Activated T-cell treated with anti-CD3 and anti-CD28 coated beads for 4 hours (primary cell): ENCODE data around the gene APP.

ENCODE experiments used
- DNase-seq: peaks from one replicate; pipeline ENCODE4 v3.0.0-alpha.2; 2020

The APP gene

GRCh38 chr21:26125433-26126167 is 45.0 kb downstream of the APP start:
- no peak for DNase-seq

GRCh38 chr21:26124896-26125295 is 45.7 kb downstream of the APP start:
- no peak for DNase-seq

- no peak for DNase-seq
Observed at GRCh38 chr21:26124421-26124833, 46.1 kb downstream of the APP start.

DNA sequence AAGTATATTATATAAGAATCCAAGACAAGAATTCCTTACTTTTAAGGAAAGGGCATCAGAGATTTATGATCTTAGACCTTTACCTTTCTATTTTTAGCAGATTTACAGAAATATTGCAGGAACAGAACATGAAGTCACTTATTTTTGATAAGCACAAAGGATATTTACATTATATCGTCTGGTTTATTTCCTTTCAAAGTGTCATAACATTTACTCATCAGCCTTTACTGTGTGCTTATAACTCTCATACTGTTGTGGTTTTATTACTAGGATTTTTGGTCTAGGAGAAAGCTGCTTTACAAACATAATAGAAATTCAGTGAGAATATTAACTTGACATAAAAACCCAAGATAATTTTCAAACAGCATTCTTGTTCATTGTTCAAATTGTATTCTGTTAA is 47.6 kb downstream of the APP start:
- DNase-seq, result no peak

DNA sequence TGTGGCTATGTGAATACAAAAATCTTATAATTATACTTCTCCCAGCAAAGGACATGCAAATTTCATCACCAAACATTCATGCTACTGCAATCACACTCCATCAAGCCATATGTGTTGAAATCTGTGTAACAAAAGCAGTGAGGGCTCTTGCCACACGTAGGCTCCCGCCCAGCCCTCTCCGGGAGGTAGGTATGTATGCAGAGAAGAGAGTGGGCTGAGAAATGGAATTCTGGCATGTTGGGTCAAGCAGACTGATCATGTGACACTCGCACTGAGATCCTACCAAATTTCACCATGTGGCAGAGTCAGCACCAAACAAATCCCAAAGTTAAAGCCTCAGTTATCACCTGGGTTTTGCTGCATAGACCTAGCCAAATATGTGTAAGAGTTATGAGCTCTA is 49.7 kb downstream of the APP start:
- DNase-seq, result no peak

DNA sequence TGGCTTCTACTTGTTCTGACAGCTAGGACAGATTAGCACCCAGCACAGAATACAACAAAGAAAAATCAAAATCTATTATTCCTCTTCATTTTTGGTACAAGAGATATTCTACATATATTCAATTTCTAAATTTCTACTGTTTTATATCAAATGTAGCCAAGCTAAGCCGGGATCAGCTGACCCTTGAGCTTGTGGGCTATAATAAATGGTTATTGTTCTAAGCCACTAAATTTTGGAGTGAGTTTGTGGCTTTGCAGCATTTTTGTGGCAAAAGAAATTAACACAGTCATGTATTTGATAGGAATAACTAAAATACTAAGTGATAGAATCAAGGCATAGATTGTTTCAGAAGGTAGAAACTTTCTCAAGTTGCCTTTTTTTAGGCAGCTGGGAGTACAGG is 50.7 kb downstream of the APP start:
- no peak for DNase-seq

DNA sequence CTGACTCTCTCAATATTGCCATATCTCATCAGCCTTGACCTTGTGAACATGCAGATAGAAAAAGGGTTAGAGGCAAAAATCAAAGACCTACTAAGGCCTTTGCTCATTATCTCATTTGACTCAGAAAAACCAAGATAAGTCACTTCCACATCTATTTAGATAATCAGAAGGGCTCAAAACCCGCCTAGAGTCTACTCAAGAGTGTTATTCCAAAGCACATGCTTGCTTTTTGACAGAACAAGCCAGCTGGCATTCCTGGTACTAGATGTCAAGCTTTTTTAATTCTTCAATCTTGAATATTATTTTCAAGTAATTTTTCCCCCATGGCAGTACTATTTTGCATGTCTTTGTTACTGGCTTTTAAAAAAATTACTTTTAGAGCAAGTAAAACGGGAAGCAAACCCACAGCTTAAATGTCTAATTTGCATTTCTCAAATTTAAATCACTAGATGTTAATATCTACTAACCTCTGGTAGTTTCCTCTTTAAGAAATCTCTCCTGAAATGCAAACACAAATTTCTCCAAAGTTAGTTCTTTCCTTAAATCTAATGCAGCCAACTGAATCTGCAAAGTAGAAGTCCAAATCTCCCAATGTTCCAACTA is 51.5 kb downstream of the APP start:
- DNase-seq, result no peak

DNA sequence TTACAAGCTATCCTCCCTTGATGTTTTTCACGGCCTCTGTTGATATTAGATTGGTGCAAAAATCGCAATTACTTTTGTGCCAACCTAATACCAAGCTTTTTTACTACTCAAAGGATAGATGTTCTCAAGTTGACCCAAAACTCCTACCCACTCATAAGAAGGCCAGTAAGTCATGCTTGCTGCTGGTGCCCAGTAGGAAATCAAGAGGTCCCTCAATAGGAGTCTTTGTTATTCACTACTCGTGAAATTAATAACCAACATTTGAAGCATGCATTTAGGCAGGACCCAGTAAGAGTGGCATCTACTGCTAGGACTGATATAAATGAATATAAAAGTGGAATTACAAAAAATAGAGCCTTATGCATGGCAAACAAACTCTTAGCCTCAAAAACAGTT is 52.6 kb downstream of the APP start:
- DNase-seq, result no peak

DNA sequence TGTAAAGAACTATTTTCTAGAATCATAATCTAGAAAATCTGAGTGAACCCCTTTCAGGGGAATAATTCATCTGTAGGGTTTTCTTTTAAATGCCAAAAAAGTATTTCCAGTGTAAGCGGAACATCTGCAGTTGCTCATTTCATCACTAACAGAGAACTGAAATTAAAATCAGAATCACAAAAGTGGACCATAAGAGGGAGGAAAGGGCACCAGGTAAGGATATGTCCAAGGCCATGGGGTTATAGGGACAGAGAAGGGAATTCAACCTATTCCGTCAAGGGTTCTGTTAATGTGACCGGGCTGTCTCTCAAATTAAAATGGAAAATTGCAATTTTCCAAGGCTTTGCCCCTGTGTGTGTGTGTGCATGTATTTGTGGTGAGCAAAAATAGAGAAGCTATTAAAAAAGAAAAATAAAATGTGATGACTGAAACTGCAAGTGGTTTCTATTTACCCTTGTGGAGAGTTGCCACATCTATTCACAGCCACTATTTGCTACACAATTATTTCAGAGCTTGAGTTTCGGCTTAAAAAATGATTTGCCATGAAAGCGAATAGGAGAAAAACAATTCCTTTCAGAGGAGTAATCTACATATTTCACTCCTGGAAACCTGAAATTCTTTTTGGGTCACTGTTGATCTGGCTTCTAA is 53.1 kb downstream of the APP start:
- no peak for DNase-seq

DNA sequence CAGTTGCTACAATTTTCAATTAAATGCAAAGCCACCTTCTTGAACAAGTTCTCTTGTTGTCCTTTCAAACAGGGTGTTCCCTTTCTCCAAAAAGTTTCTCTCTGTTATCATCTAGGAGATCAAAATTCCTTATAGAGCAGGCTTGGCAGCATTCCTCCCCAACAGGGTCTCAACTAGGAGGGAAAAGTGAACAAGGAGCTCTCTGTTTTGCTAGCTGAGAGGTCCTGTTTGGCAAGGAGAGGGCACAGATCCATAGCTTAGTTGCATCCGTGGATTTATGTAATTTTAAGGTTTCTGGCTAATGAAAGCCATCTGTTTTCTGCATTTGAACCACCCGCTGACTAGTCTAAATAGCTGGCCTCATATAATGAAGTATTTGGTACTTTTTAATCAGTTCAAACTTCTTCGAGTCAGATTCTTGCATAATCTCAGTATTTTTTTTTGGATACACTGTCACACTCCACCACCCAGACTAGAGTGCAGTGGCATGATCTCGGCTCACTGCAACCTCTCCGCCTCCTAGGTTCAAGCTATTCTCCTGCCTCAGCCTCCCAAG is 54.0 kb downstream of the APP start:
- DNase-seq, result no peak

GRCh38 chr21:26115899-26116298 is 54.7 kb downstream of the APP start:
- no peak for DNase-seq

DNA sequence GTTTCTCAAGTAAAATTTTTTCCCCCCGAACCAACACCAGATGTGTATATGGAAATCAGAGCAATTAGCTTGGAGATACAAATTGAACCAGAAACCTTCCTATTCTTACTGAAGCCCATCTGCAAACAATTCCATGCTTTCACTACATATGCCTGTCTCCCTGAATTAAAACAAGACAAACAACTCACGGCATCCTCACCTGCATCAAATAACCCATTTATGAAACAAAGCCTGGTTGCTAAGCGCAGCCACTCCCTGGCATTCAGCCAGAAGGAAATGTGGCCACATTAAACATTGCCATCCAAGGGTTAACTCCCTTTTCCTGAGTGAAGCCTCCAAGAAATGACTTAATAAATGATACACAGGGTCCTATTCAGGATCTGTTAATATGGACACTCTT is 55.3 kb downstream of the APP start:
- DNase-seq, result no peak

DNA sequence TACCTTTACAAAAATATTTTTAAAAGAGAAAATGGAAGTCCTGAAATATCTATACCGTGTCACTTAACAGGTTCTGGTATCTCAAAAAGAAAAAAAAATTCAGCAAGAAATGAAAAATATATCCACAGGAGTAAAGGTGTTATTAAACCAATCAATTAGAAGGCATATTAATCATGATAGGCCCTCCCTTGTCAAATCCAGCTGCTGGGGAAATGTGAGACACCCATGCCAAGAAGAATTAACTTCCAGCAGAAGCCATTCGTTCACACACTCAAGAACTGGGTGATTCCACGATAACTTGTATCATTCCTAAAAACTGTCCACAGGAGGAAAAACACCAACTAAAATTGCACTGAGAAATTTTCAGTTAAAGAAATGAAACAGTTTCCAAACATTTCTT is 57.6 kb downstream of the APP start:
- DNase-seq, result no peak

- DNase-seq, result no peak
Observed at GRCh38 chr21:26112127-26112742, 58.3 kb downstream of the APP start.

DNA sequence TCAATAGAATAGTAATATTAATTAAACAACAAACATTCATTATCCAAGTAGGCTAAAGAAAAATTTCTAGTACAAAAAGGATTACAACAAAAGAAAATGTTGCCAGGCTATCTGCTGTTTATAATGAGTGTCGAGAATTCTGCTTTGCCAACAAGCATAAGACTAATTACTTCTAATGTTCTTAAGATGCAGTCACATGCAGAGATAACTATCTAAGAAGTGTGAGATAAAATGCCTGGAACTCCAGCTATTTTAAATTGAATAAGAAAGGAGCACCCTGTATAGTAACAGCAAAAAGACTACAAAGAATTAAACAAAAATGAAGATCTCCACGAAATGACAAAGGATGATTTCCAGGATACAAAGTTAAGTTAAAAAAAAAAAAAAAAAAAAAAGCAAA is 59.9 kb downstream of the APP start:
- no peak for DNase-seq

GRCh38 chr21:26107429-26107828 is 63.1 kb downstream of the APP start:
- no peak for DNase-seq

GRCh38 chr21:26106562-26106961 is 64.0 kb downstream of the APP start:
- no peak for DNase-seq

DNA sequence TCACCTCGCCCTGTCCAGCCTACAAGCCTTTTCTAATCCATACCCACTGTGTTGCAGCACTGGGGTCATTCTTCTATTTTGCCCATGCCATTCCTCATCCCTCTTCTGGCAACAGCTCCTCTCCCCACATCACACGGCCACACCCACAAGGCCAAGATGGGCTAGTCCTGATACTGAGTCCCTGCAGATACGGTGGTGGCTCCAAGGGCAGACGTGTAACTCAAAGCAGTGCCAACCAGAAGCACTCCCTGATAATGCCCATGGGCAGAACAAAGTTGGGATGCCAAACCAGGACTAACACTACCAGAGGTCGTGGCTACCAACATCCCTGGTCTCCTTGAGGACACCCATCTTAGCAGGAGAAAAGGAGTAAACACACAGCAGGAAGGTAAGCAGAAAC is 64.8 kb downstream of the APP start:
- no peak for DNase-seq

DNA sequence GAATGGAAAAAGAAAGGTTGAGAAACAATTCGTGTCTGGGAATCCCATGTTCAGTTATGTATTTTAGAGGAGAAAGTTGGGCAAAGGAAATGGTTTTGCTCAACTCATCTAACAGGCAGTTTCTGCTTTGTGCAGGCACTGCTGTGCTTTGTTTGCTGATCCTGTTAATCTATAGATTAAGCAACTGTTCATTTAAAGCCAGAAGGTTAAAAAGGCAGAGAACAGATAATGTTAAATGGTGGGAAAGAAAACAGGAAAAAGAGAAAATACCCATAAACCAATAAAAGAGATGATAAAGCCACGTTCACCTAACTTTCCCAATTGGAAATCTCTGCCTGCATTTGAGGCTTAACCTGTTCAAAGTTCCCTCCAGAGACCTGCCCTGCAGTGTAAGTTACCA is 70.0 kb downstream of the APP start:
- DNase-seq, result no peak

DNA sequence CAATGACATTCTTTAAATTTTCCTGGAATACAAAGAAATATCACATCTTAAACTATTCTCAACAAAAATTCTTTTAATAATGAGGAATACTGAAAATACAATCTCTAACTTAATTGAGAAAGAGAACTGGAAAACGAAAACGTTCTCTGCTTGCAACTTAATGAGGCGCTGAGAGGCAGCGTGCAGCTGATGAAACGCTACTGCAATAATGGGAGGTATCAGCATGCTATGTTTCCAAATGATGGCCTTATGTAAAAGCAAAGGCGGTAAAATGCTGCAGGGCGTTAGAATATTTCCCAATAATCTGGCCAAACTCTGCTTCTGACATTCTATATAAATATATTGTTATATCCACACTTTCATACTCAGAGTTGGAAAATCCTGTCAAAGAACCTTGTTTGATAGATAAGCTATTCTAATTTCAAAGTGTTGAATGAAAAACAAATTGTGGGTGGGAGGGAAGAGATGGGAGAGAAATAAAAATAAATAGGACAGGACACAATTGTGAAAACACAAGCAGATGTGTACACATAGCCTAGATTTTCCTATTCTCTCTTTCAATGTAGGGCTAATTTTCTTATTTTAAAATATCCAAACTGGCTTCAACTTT is 70.9 kb downstream of the APP start:
- no peak for DNase-seq

GRCh38 chr21:26098772-26099397 is 71.7 kb downstream of the APP start:
- no peak for DNase-seq

DNA sequence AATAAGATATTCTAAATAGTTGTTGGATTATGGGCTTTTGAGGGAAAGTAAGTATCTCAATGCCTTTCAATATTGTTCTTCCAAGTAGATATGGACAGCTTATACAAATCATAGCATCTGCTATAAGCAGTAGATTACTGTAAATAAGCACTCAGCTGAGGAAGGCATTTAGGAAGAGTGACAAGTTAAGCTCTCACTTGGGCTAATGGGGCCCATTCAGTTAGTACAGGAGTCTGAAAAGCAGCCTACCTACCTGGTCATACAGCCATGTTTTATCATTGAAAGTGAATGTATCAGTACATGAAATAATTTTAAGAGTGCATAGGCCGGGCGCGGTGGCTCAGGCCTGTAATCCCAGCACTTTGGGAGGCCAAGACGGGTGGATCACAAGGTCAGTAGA is 73.1 kb downstream of the APP start:
- no peak for DNase-seq
